Measurements from ENCODE around the gene CCDC137. TPM values are rescaled to one million over a fixed set of nuclear protein-coding genes. Genes with fewer than 3 reads are reported as not detected.
"Not testable (repeated sequence)": the region's sequence is repeated elsewhere in the genome, so short reads cannot be mapped to it uniquely, and the experiment has no call there.

Gene CCDC137, protein sequence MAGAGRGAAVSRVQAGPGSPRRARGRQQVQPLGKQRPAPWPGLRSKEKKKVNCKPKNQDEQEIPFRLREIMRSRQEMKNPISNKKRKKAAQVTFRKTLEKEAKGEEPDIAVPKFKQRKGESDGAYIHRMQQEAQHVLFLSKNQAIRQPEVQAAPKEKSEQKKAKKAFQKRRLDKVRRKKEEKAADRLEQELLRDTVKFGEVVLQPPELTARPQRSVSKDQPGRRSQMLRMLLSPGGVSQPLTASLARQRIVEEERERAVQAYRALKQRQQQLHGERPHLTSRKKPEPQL
- total RNA-seq: 10 to 100 TPM; 30.8 to 32.3 TPM

GRCh38 chr17:81666342-81667191 is at the start of gene CCDC137, which contains the start of gene OXLD1:
TSS of gene CCDC137 (plus strand) at chr17:81666737. CDS start at chr17:81666767, 30 bp downstream.
TSS of gene OXLD1 (minus strand) at chr17:81666605. CDS start at chr17:81666577, 28 bp downstream.
- no peaks in the 10 kb centered on the region for H3K9me3 Mint-ChIP-seq
- CTCF ChIA-PET: interaction anchor here (0.9 kb wide), 1 partner anchor 16 kb away, joined by 3 read pairs; no protein-coding TSS in a partner anchor
- H3K27ac Mint-ChIP-seq: peak within 1 kb of the TSS; percentile 96
- intact Hi-C loops (cut with micrococcal nuclease): loop anchor here (2.0 to 5.0 kb wide), 5 partner anchors 16 to 194 kb away; partner anchors contain the start of genes ACTG1, ARL16, FAAP100 and NPLOC4
- peak; percentile 97 for DNase-seq
- peaks cover 42% of the 10 kb centered on the region for H3K36me3 Mint-ChIP-seq (ENCODE audit: low read depth)
- peaks cover 52% of the 10 kb centered on the region for H3K4me1 Mint-ChIP-seq (ENCODE audit: low read depth)
- peak within 1 kb of the TSS; percentile 99 for H3K4me3 Mint-ChIP-seq
- H3K27me3 Mint-ChIP-seq (ENCODE audit: low read depth): no peaks in the 10 kb centered on the region

- intact Hi-C loops (cut with micrococcal nuclease): no loop called here
- H3K27me3 Mint-ChIP-seq (ENCODE audit: low read depth): no peaks in the 10 kb centered on the region
- no peak overlapping the region for H3K27ac Mint-ChIP-seq
- peaks cover 39% of the 10 kb centered on the region for H3K36me3 Mint-ChIP-seq (ENCODE audit: low read depth)
- DNase-seq: no peak
- H3K9me3 Mint-ChIP-seq: no peaks in the 10 kb centered on the region
- CTCF ChIA-PET: interaction anchor here (1.0 kb wide), 1 partner anchor 16 kb away, joined by 3 read pairs; no protein-coding TSS in a partner anchor
- H3K4me1 Mint-ChIP-seq (ENCODE audit: low read depth): peaks cover 26% of the 10 kb centered on the region
- no peak overlapping the region for H3K4me3 Mint-ChIP-seq
Measured at GRCh38 chr17:81616877-81617276, 49.7 kb upstream of the CCDC137 start.

DNA sequence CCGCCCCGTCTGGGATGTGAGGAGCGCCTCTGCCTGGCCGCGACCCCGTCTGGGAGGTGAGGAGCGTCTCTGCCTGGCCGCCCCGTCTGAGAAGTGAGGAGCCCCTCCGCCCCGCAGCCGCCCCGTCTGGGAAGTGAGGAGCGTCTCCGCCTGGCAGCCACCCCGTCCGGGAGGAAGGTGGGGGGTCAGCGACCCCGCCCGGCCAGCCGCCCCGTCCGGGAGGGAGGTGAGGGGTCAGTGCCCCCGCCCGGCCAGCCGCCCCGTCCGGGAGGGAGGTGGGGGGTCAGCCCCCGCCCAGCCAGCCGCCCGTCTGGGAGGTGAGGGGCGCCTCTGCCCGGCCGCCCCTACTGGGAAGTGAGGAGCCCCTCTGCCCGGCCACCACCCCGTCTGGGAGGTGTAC is 48.2 kb upstream of the CCDC137 start:
- DNase-seq; H3K9me3 Mint-ChIP-seq; H3K27me3 Mint-ChIP-seq (ENCODE audit: low read depth); intact Hi-C loops (cut with micrococcal nuclease); H3K4me3 Mint-ChIP-seq; H3K27ac Mint-ChIP-seq: not testable (repeated sequence)
- Mint-ChIP-seq H3K4me1 (ENCODE audit: low read depth) (peaks cover 26% of the 10 kb centered on the region), H3K36me3 (ENCODE audit: low read depth) (peaks cover 40% of the 10 kb centered on the region)
- CTCF ChIA-PET: interaction anchor here (0.7 kb wide), 1 partner anchor 50 kb away, joined by 3 read pairs; no protein-coding TSS in a partner anchor

GRCh38 chr17:81621494-81622130 is 44.9 kb upstream of the CCDC137 start:
- peaks cover 7% of the 10 kb centered on the region for H3K4me1 Mint-ChIP-seq (ENCODE audit: low read depth)
- peaks cover 51% of the 10 kb centered on the region for H3K36me3 Mint-ChIP-seq (ENCODE audit: low read depth)
- no peak overlapping the region for H3K27ac Mint-ChIP-seq
- no peaks in the 10 kb centered on the region for H3K9me3 Mint-ChIP-seq
- CTCF ChIA-PET: interaction anchor here (1.3 kb wide), 1 partner anchor 21 kb away, joined by 4 read pairs; no protein-coding TSS in a partner anchor
- H3K4me3 Mint-ChIP-seq: no peak overlapping the region
- no peaks in the 10 kb centered on the region for H3K27me3 Mint-ChIP-seq (ENCODE audit: low read depth)
- intact Hi-C loops (cut with micrococcal nuclease): no loop called here
- DNase-seq: no peak

DNA sequence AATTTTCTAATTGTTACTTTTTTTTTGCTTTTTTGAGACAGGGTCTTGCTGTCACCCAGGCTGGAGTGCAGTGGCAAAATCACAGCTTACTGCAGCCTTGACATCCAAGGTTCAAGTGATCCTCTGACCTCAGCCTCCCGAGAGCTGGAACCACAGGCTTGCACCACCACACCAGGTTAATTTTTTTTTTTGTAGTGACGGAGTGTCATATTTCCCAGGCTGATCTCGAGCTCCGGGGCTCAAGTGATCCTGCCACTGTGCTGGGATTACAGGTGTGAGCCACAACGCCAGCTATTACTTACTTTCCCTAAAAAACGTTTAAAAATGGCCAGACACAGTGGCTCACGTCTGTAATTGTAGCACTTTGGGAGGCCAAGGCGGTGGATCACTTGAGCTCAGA is 36.3 kb upstream of the CCDC137 start:
- CTCF ChIA-PET: interaction anchor here (0.7 to 3.0 kb wide), 3 partner anchors 29 to 212 kb away, joined by 3 to 12 read pairs (median 7); no protein-coding TSS in a partner anchor
- H3K4me3 Mint-ChIP-seq: no peak overlapping the region
- H3K36me3 Mint-ChIP-seq (ENCODE audit: low read depth): peaks cover 44% of the 10 kb centered on the region
- no peak for DNase-seq
- intact Hi-C loops (cut with micrococcal nuclease): no loop called here
- no peak overlapping the region for H3K27ac Mint-ChIP-seq
- H3K27me3 Mint-ChIP-seq (ENCODE audit: low read depth): no peaks in the 10 kb centered on the region
- H3K4me1 Mint-ChIP-seq (ENCODE audit: low read depth): peaks cover 19% of the 10 kb centered on the region
- H3K9me3 Mint-ChIP-seq: no peaks in the 10 kb centered on the region

GRCh38 chr17:81631482-81631881 is 35.1 kb upstream of the CCDC137 start:
- H3K36me3 Mint-ChIP-seq (ENCODE audit: low read depth): peaks cover 34% of the 10 kb centered on the region
- no peaks in the 10 kb centered on the region for H3K9me3 Mint-ChIP-seq
- no peak for DNase-seq
- peaks cover 27% of the 10 kb centered on the region for H3K4me1 Mint-ChIP-seq (ENCODE audit: low read depth)
- H3K4me3 Mint-ChIP-seq: no peak overlapping the region
- no peaks in the 10 kb centered on the region for H3K27me3 Mint-ChIP-seq (ENCODE audit: low read depth)
- no peak overlapping the region for H3K27ac Mint-ChIP-seq
- CTCF ChIA-PET: interaction anchor here (3.0 kb wide), 1 partner anchor 30 kb away, joined by 12 read pairs; no protein-coding TSS in a partner anchor
- intact Hi-C loops (cut with micrococcal nuclease): no loop called here

DNA sequence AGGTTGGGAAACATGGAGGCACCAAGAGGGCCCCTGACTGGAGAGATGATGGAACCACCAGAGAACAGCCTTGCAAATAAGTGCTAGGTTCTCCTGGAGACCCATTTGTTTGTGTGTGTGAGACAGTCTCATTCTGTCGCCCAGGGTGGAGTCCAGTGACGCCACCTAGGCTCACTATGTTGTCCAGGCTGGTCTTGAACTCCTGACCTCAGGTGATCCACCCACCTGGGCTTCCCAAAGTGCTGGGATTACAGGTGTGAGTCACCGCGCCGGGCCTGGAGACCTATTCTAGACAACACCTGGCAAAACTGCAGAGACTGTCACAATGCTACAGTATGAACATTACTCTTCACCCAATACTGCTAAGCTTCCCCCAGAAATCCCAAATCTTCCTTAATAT is 31.1 kb upstream of the CCDC137 start:
- intact Hi-C loops (cut with micrococcal nuclease): no loop called here
- CTCF ChIA-PET: no interaction called here
- Mint-ChIP-seq H3K27ac (peak overlapping the region; percentile 30), H3K27me3 (ENCODE audit: low read depth) (no peaks in the 10 kb centered on the region), H3K4me1 (ENCODE audit: low read depth) (peaks cover 29% of the 10 kb centered on the region), H3K9me3 (no peaks in the 10 kb centered on the region), H3K36me3 (ENCODE audit: low read depth) (peaks cover 6% of the 10 kb centered on the region), H3K4me3 (peak overlapping the region; percentile 93)
- no peak for DNase-seq

- Mint-ChIP-seq H3K4me3 (peak overlapping the region; percentile 93), H3K27me3 (ENCODE audit: low read depth) (no peaks in the 10 kb centered on the region), H3K36me3 (ENCODE audit: low read depth) (peaks cover 4% of the 10 kb centered on the region), H3K27ac (peak overlapping the region; percentile 79), H3K4me1 (ENCODE audit: low read depth) (peaks cover 29% of the 10 kb centered on the region), H3K9me3 (no peaks in the 10 kb centered on the region)
- intact Hi-C loops (cut with micrococcal nuclease): loop anchor here (2.0 kb wide), 1 partner anchor 31 kb away; the partner anchor contains the start of genes CCDC137 and OXLD1
- DNase-seq: no peak
- CTCF ChIA-PET: no interaction called here
Measured at GRCh38 chr17:81635973-81636504, 30.5 kb upstream of the CCDC137 start.

DNA sequence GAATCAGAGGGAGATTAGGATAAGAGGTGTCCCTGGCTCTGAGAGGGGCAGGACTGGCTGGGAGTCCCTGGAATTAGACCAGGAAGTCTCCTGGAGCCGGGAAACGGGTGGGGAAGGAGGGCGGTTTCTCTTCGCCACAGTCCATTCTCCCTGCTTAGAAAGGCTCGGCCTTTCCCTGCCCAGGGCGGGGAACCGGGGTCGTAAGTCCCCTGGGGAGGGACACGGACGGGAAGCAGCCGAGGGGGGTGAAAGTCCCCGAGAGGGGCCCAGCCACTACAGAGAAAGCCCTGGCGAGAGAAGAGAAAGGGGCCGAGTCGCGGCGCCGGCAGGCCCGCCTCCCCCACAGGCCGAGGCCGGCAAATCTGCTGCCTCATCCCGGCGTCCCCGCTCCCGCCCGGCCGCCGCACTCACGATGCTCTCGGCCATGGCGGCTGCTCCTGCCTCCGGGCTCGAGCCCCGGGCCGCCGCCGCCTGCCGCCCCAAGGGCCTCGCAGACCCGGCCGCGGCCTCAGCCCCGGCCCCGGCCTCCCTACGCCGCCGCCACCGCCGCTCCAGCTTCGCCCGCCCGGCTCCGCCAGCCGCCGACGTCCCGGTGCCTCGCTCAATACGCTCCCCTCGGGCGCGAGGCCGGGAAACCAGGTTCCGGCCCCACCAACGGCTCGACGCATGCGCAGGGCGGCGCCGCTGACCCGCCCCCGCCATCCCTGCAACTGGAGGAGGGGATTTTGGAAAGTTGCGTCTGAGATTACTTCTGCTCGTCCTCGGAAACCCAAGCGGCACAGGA is 29.8 kb upstream of the CCDC137 start, which contains the start of the genes NPLOC4 and TSPAN10:
Gene NPLOC4, minus strand, starts transcription at position 608 of the 784 bp plus-strand sequence. Its CDS starts 182 bp downstream, at position 426.
Gene TSPAN10, plus strand, starts transcription at position 692 of the 784 bp plus-strand sequence. CDS start 5,217 bp downstream, outside the sequence.
- H3K36me3 Mint-ChIP-seq (ENCODE audit: low read depth): peaks cover 3% of the 10 kb centered on the region
- CTCF ChIA-PET: no interaction called here
- H3K27me3 Mint-ChIP-seq (ENCODE audit: low read depth): no peaks in the 10 kb centered on the region

GRCh38 chr17:81638683-81639082 is 27.9 kb upstream of the CCDC137 start:
- peaks cover 1% of the 10 kb centered on the region for H3K36me3 Mint-ChIP-seq (ENCODE audit: low read depth)
- DNase-seq: no peak
- intact Hi-C loops (cut with micrococcal nuclease): no loop called here
- H3K9me3 Mint-ChIP-seq: no peaks in the 10 kb centered on the region
- H3K27ac Mint-ChIP-seq: no peak overlapping the region
- H3K4me1 Mint-ChIP-seq (ENCODE audit: low read depth): peaks cover 20% of the 10 kb centered on the region
- H3K27me3 Mint-ChIP-seq (ENCODE audit: low read depth): no peaks in the 10 kb centered on the region
- no peak overlapping the region for H3K4me3 Mint-ChIP-seq
- CTCF ChIA-PET: no interaction called here

More for the DNA sequence above, 29.8 kb upstream of the CCDC137 start, which contains the start of the genes NPLOC4 and TSPAN10:
- peak; percentile 85 for DNase-seq
- Mint-ChIP-seq H3K27ac (peak within 1 kb of the TSS; percentile 79), H3K9me3 (no peaks in the 10 kb centered on the region), H3K4me1 (ENCODE audit: low read depth) (peaks cover 26% of the 10 kb centered on the region), H3K4me3 (peak within 1 kb of the TSS; percentile 93)
- intact Hi-C loops (cut with micrococcal nuclease): loop anchor here (2.0 kb wide), 1 partner anchor 30 kb away; the partner anchor contains the start of genes CCDC137 and OXLD1

DNA sequence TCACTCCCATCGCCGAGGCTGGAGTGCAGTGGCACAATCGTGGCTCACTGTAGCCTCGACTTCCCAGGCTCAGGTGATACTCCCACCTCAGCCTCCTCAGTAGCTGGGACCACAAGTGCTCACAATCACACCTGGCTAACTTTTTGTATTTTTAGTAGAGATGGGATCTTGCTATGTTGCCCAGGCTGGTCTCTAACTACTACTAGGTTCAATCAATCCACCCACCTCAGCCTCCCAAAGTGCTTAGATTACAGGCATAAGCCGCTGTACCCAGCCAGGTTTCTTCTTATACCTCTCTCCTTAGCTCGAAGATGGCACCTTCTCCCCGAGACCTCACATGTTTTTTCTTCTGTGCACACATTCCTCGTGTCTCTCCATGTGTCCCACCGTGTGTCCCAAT is 26.5 kb upstream of the CCDC137 start:
- no peak overlapping the region for H3K27ac Mint-ChIP-seq
- H3K27me3 Mint-ChIP-seq (ENCODE audit: low read depth): no peaks in the 10 kb centered on the region
- no peaks in the 10 kb centered on the region for H3K36me3 Mint-ChIP-seq (ENCODE audit: low read depth)
- H3K9me3 Mint-ChIP-seq: no peaks in the 10 kb centered on the region
- intact Hi-C loops (cut with micrococcal nuclease): no loop called here
- CTCF ChIA-PET: no interaction called here
- peaks cover 14% of the 10 kb centered on the region for H3K4me1 Mint-ChIP-seq (ENCODE audit: low read depth)
- H3K4me3 Mint-ChIP-seq: no peak overlapping the region
- no peak for DNase-seq
